OCI-M1 (cell line): ENCODE data around the gene CTNND1.
"Not testable (repeated sequence)": the region's sequence is repeated elsewhere in the genome, so short reads cannot be mapped to it uniquely, and the experiment has no call there.

Experiments
- DNase-seq: peaks from one replicate; lab custom pipeline; 2025; lab: John Stamatoyannopoulos, UW

CTNND1 gene, protein sequence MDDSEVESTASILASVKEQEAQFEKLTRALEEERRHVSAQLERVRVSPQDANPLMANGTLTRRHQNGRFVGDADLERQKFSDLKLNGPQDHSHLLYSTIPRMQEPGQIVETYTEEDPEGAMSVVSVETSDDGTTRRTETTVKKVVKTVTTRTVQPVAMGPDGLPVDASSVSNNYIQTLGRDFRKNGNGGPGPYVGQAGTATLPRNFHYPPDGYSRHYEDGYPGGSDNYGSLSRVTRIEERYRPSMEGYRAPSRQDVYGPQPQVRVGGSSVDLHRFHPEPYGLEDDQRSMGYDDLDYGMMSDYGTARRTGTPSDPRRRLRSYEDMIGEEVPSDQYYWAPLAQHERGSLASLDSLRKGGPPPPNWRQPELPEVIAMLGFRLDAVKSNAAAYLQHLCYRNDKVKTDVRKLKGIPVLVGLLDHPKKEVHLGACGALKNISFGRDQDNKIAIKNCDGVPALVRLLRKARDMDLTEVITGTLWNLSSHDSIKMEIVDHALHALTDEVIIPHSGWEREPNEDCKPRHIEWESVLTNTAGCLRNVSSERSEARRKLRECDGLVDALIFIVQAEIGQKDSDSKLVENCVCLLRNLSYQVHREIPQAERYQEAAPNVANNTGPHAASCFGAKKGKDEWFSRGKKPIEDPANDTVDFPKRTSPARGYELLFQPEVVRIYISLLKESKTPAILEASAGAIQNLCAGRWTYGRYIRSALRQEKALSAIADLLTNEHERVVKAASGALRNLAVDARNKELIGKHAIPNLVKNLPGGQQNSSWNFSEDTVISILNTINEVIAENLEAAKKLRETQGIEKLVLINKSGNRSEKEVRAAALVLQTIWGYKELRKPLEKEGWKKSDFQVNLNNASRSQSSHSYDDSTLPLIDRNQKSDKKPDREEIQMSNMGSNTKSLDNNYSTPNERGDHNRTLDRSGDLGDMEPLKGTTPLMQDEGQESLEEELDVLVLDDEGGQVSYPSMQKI

DNA sequence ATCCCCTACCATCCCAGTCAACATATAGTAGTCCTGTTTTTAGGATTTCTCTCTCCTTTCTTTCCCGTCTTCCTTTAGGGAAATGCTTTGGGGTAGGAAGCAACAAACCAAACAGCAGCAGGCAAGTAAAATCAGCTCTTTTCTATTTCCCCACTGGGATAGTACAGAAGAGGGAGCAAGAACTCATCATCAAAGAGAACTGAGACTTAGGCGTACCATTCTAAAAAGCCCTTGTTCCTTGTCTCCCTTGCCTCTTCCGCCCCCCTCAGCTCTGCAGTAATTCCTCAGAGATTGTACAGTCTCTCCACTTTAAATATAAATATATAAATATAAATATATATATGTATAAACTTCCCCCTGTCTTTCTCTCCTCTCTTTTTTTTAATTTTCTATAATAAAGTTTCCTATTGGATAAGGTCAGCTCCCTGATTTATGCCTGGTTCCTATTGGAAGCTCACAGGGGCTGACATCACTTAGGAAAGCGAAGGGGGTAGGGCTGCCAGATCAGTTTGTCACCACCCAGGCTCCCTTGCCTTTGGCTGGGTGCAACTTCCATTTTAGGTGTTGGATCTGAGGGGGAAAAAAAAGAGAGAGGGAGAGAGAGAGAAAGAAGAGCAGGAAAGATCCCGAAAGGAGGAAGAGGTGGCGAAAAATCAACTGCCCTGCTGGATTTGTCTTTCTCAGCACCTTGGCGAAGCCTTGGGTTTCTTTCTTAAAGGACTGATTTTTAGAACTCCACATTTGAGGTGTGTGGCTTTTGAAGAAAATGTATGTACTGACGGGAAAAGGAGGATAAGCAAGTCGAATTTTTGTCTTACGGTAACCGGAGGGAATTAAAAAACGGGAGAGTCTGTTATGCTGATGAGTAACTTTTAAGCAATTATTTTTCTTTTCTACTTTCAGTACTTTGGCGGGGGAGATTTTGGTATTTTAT, at the start of gene CTNND1:
Gene CTNND1, plus strand, starts transcription at position 502 of the 934 bp plus-strand sequence. CDS start 29,677 bp downstream, outside the sequence.
- DNase-seq, result peak; percentile 96

DNA sequence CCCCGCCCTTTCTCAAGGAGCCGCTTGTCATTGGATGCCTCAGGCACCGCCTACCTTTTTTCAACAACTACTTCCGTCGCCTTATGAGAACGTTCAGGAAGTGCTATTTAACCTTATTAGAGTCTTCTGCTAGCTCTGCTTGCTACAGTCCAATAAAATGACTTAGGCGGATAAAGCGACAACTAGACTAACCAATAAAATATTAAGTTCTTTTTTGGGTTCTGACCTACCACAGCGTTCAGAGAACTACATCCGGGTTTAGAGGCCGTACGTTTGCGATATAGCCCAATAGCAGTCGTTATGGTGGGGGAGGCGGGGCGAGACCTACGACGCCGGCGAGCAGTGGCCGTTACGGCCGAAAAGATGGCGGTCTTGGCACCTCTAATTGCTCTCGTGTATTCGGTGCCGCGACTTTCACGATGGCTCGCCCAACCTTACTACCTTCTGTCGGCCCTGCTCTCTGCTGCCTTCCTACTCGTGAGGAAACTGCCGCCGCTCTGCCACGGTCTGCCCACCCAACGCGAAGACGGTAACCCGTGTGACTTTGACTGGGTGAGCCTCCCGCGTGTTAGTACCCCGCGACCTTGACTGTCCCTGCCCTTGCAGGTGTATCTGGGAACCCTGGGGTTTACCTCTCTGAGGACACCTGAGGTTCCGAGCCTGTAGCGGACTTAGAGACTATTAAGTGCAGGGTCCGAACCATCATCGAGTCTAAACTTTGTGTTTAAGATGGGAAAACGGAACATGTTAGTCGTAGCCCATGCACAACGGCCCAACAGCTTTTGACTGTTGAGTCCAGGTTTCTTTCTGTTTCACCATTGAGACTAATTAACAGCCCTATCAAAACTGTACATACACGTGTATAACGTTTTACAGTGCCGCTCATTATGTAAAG, 49.1 kb upstream of the CTNND1 start, which contains the start of gene TMX2:
Gene TMX2, plus strand, starts transcription at position 338 of the 895 bp plus-strand sequence. Its CDS starts 26 bp downstream, at position 364.
- peak; percentile 99 for DNase-seq

DNA sequence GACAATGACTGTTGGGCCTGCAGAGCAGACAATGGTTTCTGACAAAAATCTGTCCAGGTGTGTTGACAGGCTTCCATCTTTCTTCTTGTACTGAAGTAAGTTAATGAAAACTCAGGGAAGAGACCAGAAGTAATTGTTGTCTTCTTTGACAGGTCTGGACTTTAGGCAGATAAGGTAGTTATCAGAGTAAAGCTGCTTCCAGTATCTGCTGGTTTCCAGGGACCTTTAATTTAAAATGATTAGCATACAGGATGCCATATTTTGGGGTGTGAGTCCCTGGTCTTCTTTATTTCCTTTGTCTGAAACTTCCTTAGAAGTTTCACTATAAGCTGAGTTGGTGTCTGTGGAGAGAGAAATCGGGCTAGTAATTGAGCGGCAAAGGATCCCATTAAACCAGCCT, 47.8 kb upstream of the CTNND1 start:
- no peak for DNase-seq

DNA sequence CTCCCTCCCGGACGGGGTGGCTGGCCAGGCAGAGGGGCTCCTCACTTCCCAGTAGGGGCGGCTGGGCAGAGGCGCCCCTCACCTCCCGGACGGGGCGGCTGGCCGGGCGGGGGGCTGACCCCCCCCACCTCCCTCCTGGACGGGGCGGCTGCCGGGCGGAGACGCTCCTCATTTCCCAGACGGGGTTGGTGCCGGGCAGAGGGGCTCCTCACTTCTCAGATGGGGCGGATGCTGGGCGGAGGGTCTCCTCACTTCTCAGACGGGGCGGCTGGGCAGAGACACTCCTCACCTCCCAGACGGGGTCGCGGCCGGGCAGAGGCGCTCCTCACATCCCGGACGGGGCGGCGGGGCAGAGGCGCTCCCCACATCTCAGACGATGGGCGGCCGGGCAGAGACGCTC, 44.9 kb upstream of the CTNND1 start:
- not testable (repeated sequence) for DNase-seq

DNA sequence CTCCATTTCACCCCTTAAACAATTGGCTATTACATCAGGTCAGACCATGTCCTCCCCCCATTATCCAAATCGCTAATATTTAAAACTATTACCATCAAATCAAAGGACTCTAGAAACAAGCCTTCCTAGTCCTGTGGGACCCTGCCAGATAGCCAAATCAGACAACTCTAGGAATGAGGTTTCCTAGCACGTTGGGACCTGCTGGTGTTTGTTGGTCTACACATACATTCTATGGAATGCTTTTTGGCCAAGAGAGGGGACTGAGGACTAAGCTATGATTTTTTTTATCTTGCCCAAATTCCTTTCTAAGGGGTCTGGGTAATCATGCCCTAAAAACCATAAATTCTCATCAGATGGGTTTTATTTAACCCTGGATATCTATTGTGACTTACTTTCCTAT, 34.4 kb upstream of the CTNND1 start:
- DNase-seq, result no peak

DNA sequence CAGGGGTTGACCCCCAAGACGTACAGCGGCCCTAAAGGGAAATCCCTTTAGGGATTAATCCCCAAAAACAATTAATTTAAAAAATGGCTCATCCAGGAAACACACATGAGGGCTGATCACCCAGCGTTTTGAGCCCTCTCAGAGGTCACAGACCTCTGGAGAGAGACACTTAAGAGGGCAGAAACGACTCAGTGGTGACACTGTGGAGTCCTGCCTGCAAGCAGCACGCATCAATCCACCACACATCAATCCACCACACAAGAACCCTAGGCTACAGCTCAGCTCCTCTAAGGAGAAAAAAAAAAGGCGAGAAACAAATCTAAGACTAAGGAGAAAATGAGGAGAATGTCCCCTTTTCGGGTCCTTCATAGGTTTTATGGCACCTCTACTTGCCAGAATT, 32.8 kb upstream of the CTNND1 start:
- DNase-seq, result no peak

DNA sequence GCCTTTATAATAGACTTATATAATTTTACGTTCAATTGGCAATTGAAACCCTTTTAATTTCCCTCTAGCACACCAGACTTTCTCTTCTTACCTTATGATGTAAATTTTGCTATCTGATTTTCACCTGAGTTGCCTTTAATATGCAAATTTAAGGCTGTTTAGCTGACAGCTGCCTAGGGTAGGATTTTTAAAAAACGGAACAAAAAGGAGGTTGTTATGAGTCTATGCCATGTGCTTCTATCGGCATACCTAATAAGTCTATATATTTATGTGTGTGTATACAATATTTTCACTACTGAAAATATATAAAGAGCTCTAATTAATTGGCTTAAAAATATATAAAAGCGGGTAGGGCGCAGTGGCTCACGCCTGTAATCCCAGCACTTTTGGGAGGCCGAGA, 32.1 kb upstream of the CTNND1 start:
- DNase-seq, result no peak

DNA sequence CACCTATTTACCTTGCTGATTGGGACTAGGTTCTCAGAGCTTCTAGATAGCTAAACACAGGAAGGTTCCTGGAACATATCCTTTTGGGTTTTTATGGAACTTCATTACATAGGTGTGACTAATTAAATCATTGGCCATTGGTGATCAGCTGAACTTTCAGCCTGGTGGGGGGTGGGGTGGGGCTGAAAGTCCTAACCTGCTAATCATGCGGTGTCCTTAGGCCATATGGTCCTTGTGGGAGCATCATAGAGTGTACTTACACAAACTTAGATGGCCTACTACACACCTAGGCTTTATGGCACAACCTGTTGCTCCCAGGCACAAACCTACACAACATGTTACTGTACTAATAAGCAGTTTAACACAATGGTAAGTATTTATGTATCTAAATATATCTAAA, 28.9 kb upstream of the CTNND1 start:
- DNase-seq, result no peak

DNA sequence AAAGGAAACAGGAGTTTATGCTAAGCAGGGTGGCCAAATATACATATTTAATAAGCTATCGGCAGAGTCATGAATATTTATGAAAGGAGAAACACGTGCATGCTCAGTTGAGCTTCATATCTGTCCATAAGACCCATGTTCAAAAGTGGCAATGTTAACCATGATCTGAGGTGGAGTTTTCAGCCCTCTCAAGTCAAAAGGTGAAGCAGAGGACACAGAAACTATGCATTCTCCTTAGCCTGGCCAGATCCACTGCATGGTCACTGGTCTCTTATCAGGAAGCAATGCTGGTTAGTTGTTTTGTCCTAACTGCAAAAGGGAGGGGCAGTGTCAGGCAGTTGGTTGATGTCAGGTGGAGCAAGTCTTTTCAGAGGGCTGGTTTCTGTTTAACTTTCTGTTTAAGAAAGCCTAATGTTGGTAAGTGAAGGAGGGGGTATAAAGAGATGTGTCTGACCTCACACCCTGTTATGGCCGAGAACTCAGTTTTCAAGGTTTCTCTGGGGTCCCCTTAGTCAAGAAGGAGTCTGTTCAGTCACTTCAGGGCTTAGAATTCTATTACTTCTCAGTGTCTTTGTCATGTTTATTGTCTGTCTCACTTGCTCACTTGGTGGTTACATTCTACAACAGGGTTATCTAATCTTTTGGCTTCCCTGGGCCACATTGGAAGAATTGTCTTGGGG, 25.8 kb upstream of the CTNND1 start:
- peak; percentile 95 for DNase-seq

DNA sequence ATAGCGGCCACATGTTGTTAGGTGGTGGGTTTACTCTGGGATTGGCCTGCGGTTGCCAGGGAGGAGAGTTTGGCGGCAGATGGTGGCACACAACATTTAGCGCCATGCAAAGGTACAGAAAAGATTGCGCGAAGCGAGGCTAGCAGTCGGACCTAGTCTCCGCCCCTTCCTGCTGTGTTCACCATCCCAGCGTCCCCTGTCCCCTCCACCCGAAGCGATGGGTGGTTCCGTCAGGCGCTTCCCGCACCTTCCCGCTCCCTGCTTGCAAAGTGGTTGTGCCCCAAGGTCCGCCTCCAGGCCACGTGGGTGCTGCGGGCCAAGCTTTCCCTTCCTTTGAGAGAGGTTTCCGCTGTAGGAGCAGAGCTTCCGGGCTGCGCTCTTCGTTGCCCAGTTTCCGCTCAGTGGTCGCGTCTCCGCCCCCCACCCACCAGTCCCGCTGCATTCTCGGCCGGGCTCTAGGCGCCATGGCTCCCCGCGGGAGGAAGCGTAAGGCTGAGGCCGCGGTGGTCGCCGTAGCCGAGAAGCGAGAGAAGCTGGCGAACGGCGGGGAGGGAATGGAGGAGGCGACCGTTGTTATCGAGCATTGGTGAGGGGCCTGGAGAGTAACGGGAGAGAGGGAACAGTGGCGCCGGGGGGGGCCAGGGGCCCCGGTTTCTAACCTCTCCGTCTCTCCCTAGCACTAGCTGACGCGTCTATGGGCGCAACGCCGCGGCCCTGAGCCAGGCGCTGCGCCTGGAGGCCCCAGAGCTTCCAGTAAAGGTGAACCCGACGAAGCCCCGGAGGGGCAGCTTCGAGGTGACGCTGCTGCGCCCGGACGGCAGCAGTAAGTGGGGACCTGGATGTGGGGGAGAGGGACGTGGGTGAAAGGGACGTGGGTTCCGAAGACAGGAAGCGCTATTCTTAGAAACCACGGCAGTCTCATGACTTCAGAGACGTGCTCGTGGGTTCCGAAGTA, 20.2 kb upstream of the CTNND1 start, which contains the start of gene SELENOH:
Gene SELENOH, plus strand, starts transcription at position 360 of the 955 bp plus-strand sequence. Its CDS starts 105 bp downstream, at position 465.
- DNase-seq, result peak; percentile 99

DNA sequence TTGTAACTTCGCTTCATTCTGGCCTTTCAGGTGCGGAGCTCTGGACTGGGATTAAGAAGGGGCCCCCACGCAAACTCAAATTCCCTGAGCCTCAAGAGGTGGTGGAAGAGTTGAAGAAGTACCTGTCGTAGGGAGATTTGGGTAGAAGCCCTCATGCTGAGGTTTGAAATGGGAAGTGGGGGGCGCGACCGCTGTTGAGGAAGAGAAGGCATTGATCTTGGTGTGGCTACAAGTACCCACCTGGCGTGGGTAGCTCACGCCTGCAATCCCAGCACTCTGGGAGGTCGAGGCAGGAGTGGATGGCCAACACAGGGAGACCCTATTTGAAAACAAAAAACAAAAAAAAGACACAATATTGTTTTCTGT, 19.5 kb upstream of the CTNND1 start:
- DNase-seq, result no peak

DNA sequence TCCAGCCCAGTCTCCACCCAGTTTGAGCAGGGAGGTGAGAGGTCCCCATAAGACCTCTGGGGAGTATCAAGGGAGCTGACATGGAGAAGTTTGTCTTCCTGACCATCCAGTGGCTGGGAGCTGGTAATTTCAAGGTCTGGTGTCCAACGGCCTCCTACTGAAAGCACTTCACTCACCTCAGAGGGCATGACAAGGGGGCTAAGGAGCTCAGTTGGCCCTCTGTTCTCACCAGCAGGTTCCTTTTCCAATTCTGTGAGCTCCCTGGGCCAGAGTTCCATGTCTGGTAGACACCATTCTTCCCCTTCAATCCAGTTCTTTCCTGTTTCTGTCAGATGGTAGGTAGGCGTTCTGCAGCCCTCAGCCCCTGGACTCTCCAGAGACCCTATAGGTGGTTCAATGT, 17.2 kb upstream of the CTNND1 start:
- no peak for DNase-seq

DNA sequence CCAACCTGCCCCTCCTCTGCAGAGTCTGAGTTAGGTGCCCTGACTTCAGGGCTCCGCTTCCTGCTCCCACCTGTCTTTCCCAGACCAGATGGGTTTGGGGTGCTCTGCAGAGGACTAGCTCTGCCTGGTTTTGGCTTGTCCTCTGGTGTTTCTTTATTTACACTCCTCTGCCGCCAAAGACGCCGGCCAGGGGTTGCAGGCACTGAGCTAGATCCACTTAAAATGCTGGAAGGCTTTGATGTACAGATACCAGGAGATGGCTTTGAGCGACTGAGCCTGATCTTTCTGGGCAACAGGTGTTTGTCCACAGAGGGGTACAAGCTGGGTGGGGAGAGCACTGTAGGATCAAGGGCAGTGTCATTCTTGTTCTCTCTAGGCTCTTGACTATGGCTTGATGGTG, 16.4 kb upstream of the CTNND1 start:
- no peak for DNase-seq

DNA sequence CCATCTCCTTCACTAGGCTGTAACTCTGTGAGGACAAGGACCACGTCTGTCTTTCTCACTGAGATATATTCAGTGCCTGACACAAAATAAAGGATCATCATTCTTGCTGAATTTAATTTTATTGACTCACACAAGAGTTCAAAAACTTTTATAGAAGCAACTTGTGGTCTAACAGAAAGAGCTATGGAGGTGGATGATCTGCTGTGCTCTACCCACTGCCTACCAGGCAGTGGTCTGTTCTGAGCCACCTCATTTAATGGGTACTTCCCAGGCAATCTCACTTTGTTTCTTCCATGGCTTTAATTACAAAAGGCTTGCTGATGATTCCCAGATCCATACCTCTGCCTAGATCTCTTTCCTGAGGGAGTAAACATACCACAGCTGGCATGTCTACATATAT, 14.7 kb upstream of the CTNND1 start:
- no peak for DNase-seq

DNA sequence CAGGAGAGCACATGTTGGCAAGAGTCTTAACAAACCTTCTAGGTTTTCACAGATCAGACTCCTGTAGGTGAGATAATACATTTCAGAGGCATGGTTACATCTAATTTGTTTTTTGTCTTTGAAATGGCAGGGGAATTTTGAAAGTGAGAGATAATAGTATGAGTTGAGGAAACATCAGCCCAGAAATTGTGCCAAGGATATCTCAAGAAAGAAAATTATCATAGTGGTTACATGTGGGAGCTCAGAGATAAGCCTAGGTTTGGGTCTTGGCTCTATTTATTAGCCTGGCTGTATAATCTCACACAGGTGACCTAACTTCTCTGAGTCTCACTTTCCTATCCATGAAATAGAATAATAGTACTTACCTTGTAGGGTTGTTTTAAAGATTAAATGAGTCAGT, 10.4 kb upstream of the CTNND1 start:
- DNase-seq, result peak; percentile 58

DNA sequence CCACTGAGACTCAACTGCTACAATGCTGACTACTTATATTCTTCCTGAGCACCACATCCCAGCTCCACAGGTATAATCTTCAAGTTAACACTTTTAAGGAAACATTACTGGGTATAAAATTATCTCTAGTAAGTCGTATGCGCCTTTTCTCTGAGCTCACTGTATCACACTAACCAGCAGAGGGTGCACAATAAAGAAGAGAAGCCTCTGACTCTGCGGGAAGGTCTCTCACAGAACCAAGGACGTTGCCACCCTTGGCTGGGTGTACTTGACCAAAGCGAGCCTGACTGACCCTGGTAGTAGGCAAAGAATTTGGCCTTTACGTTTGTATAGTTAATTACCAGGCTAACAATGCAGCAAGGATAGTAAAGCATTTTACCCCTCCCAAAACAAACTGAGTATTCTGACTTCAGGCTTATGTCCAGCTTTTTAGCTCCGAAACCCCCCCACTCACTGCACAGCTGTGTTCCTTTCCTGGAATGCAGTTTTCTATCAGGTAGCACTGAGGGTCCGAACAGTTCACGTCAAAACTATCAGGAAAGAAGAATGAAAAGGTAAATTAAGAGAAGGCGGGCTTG, 9.8 kb upstream of the CTNND1 start, which contains the start of gene BTBD18:
Gene BTBD18, minus strand, starts transcription at position 144 of the 578 bp plus-strand sequence. CDS start 631 bp downstream, outside the sequence.
- peak; percentile 76 for DNase-seq

DNA sequence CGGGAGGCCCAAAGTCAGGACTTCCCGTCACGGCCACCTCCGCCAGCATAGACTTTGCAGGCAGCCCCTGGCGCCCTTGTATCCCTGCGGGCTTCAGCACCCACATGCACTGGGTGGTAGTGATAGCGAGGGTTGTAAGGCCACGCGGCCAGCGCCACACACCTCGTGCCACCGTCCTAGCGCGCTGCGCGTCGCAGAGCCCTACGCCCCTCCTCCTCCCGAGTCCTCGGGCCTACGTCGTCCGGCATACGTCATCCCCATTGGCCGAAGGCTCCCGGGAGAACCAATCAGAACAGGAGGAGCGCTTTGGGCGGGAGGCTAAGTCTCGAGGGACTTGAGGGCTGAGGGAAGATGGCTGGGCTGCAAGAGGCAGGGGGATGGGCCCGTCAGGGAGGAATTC, 8.6 kb upstream of the CTNND1 start:
- DNase-seq, result no peak

DNA sequence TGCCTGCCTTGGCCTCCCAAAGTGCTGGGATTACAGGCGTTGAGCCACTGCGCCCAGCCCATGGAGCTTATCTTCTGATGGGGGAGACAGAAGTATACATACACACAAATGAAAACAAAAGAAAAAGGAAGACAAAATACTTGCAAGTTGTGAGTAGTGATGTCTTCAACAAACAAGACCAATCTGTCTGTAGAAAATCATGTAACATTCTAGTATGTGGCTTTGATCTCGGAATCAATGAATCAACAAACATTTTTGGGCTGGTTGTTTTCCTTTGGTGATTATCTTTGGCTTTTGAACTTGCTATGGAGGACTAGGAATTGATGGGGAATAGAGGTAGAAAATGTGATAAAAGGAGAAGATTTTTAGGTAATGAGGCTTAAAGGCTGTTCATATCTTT, 3.4 kb upstream of the CTNND1 start:
- DNase-seq, result no peak
